ENCODE results near the gene AKT2.

AKT2 gene

DNA sequence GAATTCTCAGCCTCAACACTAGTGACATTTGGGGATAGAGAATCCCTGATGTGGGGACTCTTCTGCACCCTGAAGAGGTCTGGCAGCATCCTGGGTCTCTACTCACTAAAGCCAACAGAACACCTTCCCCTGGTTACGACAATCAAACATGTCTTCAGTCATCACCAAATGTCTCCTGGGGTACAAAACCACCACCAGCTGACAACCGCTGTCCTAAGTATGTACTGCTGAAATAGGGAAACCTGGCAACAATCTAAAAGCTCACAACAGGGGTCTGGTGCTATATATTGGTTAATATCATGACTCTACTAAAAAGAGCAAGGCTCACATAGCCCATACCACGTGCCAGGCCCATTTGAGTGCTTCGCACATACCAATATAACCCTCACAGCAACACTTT lies 13.4 kb downstream of the AKT2 start:
- no peak for DNase-seq

DNA sequence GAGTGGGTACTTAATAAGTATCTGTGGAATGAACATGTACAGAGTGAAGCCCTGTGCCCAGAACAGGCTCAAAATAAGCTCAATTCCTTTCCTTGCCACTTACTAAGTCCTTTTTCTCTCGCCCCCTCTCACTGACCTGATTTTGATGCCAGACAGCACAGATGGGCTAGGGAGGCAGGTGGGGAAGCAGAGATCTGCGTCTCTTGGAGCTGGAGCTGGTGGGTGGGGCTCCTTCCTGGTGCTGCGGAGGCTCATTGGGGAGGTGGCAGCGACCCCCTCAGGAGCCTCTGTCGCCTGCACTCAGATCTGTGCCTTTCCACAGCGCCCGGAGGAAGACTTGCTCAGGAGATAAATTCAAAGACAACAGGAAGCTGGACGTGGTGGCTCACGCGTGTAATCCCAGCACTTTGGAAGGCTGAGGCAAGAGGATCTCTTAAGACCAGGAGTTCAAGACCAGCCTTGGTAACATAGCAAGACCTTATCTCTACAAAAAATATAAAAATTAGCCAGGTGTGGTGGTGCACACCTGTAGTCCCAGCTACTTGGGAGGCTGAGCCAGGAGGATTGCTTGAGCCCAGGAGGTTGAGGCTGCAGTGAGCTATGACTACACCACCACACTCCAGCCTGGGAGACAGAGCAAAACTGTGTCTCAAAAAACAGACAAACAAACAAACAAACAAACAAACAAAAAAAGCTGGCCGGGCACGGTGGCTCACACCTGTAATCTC lies 14.6 kb downstream of the AKT2 start:
- no peak for DNase-seq

DNA sequence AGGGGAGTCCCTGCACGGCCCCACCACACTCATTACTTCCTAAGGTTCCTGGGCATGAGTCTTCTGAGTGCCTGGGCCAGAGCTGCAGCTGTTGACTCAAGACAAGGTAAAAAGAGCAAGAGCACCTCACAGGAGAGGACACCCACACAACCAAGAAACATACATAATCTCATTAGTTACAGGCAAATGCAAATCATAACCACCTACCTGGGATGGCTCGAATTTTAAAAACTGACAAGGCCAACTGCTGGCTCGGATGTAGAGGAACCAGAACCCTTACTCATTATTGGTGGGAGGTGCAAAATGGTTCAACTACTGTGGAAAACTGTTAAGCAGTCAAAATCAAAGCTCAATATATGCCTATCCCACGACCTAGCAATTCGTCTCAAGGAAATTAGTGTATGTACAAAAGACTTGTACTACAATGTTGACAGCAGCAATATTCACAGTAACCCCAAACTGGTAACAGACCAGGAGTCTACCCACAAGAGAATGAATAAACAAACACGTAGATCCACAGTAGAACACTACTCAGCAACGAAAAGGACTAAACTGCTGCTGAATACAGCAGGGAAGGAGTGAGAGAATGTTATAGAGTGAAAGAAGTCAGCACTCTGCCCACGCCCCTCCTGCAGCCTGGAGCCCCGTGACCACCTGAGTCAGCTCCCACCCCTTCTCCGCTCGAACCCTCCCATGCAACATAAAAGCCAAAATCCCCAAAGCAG lies 15.8 kb downstream of the AKT2 start:
- no peak for DNase-seq

DNA sequence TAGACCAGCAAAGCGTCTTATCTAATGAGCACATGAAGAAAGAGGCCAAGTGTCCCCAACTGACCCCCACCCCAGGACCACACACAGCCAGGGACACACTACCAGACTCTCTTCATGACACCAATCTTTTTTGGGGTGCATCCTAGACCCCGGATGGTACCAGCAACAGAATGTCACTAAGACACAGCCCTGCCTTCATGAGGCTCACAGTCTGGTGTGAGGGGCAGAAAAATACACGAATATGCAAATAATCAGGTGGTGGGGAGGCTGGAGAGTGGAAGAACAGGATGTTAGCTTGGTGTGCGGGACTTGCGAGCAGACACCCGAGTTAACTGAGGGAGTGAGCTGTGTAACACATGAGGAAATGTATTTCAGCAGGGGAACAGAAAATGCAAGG lies 17.5 kb downstream of the AKT2 start:
- no peak for DNase-seq

DNA sequence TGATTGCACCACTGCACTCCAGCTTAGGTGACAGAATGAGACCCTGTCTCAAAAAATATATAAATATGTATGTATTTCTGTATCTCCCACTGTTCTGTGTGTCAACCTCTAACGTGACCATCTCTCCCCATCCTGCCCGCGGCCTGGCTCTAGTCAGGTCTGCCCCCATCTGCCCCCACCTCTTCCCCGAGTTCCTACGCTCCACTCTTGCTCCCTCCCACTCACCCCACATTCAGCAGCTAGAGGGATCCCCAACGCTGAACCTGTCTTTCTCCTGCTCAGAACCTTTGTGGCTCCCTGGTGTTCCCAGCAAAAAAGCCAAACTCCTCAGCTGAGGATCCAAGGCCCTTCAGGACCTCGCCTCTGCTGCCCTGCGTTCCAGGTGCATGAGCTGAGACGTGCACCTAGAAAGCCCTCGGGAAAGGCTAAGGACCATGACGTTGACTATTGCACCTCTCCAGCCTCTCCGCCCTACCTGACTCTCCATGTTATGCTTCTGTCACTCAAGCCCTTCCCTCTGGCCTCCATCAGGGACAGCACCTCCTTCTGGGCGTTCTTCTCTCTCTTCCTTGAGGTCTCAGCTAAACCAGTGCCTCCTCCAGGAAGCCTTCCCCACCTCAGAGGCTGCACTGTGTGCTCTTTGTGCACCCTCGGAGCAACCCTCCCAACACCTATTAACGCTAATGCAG lies 18.1 kb downstream of the AKT2 start:
- DNase-seq, result no peak

DNA sequence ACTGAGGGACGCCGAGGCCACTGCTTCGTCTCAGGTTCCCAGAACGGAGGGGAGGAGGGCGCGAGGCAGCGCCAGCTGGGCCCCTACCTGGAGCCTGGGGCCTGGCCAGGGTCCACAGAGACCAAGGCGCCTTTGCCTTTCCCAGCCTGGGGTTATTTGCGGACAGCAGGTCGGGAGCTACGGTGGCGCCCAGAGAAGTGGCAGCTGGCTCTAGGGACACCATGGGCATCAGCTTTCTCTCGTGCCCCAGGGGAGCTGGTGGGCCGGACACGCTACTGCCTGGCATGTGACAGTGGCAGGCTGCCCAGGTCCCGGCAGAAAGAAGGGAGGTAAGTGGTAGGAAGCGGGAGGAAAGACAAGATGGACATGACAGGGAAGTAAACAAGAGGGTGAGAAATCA lies 19.0 kb downstream of the AKT2 start:
- no peak for DNase-seq

DNA sequence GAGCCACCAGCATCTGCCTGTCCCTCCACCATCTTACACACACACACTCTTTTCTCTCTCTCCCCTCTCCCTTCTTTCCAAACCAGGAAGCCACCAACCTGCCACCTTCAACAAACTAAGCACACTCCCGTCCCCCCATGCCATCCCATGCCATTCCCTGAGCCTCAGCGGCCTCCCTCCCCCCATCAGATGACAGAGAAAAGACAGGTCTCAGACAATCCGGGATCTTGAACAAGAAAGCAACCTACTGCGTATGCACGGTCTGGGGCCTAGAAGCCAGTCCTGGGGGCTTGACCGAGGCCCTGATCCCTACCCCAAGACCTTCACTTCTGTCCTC lies 19.4 kb downstream of the AKT2 start:
- DNase-seq, result no peak

DNA sequence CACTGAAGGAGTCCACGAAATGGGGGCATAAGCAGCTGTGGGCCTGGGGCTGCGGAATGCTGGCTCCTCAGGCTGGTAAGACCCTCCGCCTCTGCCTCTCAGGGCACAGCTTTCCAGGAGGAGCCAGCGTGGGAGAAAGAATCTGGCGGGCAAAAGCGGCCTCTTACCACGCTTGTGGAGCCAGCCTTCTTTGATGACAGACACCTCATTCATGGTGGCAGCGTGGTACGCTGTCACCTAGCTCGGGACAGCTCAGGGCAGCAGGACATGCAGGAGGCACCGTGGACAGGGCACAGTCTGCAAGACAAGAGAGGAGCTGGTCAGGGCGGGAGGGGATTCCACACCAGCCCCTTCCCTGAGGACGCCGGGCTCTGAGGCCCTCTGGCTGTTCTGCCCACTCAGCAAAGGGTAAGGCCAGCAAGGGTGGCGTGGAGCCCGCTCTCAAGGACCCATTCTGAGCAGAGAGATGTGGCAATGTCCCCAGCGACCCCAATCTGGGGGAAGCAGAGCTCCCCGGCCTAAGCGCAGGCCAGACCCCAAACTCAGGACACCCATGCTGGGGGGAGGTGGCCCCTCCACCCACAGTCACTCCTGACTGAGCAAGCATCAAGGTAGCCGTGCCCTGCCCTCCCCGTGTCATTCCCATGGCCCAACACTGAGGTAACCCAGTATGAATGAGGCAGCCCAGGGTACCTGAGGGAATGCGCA lies 19.9 kb downstream of the AKT2 start:
- no peak for DNase-seq

DNA sequence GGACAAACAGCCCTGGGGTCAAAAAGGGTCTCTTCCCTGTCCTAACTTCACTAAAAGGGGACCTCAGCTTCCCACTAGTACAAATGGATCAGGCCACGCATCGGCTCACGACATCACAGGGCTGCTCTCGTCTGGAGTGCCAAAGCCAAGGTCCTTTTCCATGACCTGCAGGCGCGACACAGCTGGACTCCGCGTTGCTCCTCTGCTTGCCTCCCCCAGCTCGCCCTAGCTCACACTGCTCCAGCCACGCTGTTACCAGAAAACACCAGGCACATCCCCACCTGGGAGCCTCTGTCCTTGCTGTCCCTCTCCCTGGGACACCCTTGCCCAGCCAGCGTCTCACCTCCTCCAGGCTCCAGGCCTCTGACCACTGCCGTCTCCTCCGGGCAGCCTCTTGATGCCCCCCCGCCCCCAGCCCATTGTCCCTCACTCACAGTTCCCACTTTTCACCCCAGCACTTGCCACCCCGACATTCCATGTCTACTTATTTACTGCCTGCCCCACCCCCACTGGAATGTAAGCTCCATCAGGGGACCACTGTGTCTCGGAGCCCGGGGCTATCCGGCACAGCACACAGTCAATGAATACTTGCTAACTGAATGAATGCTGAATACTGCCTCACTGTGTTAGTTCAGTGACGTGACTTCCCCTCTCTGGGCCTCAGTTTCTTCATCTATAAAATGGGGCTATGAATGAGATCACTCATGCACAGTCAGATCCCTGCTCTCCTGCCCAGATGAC lies 20.7 kb downstream of the AKT2 start:
- DNase-seq, result no peak

DNA sequence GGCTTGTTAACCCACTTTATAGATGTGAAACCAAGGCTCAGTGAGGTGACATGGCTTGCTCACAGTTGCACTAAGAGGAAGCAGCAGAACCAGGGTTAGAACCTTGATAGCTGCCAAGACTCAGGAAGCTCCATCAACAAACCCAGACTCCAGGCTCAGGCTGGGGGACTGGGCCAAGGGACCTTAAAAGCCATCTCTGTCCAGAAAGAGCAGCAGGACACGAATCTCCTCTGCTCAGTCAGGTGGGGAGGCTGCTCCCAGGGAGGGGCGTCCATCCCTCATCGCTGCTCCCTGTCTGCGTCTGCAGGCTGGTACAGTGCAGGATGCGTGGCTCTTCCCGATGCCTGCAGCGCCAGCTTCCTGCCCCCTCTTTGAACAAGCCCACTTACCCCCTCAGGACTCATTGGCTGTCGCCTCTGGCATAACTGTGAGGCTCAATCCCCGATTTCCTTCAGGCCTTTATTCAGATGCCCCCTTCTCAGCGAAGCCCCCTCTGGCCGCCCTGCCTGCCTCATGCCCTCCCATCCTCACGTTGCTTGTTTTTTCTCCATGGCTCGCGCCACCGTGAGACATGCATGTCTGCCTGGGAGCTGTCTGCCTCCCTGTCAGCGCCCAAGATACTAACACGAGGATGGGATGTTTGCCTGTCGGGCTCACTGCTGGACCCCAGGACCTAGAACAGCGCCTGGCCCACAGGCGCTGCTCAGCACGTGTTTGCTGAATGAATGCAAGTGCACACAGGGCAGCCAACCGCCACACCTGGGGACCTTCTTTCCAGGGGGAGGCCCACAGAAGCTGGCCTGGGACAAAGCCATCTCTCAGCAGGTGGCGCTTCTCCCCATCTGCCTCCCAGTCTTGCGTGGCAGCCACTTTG lies 21.5 kb downstream of the AKT2 start:
- no peak for DNase-seq

DNA sequence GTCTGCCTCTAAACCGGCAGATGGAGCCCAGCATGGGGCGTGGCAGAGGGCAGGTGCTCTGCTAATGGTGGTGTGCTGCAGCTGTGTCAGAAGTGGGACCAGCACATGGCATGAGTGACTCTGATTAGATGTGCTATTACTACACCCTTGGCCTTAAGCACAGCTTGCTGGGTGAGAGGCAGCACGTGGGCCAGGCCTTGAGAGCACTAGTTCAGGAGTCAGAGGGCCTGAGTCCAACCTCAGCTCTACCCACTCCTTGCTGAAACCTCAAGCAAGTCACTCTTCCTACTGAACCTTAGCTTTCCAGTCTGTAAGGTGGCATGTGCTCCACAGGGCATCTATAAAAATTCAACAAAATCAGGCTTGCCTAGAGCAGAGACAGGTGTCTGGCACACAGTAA lies 22.7 kb downstream of the AKT2 start:
- no peak for DNase-seq

DNA sequence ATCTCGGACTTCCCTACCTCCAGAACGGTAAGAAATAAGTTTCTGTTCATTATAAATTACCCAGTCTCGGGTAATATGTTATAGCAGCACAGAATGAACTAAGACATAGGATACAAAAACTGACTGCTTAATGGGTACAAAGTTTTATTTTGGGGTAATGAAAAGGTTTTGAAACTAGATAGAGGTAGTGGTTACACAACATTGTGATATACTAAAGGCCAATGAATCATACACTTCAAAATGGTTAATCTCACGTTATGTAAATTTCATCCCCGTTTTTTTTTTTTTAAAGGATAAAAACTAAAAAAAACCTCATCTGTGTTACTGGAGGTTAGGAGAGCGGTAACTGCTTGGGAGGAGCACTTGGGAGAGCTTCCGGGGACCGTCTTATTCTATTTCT lies 23.5 kb downstream of the AKT2 start:
- DNase-seq, result no peak

DNA sequence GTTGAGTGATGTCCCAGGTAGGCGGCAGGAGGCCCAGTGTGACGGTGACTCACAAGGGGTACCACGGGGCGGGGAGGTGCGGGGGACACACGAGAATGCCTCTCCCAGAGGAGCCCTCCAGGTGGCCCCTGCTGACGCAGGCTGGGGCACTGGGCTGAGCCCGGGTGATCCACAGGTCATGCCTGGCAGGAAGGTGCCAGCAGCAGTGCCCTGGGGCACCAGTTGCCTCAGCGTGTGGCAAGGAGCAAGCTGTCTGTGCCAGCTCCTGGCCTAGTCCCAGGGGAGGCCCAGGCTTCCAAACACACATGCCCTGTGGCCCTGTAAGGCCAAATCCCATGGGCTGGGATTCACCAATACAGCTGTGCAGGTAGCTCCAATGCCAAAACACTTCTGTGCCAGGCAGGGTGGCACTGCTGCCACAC lies 28.0 kb downstream of the AKT2 start:
- DNase-seq, result no peak

DNA sequence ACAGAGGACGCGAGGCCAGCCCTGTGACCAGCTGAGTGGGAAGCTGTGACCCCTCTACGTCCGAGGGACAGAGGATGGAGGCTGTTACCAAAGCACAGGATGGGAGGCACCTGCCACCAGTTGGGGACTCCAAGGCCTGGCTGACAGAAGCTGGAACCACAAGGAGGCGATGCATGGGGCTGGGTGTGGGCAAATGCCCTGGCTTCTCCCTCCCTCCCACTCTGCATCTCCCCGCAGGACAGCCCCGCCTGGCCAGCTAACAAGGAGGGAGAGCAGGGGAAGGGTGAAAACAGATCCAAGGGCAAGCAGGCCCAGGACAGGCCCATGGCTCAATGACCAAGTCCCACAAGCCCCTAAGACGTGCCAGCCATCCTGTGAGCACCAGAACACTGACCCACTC lies 28.6 kb downstream of the AKT2 start:
- no peak for DNase-seq

DNA sequence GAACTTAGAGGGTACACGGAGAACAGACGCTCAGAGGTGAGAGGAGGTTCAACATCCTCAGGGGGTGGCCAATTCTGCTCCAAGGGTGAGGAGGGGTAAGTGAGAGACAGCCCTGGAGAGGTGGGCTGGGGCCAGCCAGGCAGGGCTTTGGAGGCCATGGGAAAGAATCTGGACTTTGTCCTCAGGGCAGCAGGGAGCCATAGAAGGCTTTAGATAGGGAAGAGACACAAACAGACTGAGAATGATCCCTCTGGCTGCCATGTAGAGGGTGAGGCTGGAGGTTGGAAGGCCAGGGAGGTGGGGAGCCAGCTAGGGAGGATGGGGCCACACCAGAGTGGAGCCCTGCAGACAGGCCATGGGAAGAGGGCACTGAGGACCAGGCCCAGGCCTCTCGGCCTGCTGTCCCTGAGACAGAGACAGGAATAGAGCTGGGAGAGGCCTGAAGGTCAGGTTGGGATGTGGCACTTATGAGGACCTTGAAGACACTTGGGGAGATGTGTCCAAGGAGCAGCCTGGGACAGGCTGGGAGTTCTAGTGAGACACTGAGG lies 29.5 kb downstream of the AKT2 start:
- no peak for DNase-seq

DNA sequence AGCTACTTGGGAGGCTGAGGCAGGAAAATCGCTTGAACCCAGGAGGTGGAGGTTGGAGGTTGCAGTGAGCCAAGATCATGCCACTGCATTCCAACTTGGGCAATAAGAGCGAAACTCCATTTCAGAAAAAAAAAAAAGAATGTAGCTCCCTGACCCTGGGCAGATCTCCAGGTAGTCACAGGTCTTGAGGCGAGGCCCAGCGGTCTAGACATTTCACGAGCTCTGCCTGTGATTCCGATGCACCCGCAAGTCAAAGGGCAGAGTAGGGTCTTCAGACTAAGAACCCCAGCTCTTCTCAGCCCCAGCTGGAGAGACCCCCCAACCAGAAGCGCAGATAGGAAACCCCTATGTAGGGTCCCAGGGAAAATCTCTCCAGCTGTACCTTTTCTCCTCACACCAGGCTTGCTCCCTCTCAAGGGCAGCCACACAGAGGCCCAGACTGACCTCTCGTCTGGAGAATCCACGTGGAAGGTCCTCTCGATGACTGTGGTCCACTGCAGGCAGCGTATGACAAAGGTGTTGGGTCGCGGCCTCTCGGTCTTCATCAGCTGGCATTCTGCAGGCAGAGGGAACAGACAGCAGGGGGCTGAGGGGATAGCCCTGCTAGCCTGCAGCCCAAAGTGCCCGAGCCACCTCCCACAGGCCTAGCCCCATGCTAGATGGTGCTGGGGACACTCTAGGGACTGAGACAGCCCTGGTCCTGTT lies 30.3 kb downstream of the AKT2 start:
- DNase-seq, result no peak

DNA sequence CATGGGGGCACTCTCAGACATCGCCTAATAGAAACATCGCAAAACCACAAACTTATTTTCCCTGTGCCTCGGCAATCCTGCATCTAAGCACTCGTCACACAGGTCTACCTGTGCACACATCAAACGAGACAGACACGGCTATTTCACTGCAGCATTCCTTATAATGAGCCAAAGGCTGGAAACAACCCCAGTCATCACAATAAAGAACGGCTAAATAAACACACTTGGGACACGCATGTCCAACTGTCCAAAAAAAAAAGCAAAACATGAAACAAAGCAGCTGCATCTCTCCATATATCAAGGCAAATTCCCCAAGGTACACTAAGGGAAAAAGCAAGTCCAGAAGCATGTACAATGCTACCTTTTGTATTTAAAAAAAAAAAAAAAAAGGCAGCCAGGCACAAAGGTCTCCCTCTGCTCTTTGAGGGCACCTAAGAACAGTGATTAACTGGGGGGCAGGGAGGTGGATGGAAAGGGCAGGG lies 31.5 kb downstream of the AKT2 start:
- DNase-seq, result no peak

DNA sequence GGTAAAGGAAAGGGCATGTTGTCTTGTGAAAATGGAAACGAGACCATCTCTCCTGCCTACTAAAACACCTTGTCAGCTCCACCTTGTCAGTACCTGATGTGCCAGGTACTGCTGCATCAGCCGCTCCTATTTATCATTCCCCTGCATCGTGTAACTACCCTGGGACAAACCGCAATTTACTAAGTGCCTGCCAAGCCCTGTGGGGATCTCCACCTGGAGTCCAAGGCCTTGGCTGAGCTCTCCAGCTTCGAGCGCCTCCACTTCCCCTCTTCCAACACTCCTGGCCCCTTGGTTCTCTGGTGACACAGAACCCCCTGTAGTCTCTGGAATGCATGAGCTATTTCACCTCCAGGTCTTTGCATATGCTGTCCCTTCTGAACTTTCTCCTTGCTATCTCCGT lies 32.8 kb downstream of the AKT2 start:
- DNase-seq, result no peak

DNA sequence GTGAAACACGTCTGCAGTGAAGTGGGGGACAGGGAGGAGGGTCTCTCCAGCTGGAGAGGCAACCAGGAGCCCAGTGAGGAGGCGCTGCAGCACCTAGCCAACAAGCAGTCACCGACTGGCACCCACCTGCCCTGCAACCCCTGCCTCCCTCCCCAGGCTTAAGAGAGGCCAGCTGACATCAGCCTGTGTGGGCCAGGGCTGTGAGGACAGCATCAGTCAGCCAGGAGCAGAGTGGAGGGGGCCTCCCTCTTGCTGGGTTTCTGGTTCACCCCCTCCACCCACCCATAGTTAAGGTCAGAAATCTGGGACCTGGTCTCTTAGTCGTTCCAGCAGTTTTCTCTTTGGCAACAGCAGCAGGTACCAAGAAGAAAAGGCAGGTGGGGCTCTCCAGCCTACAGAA lies 33.2 kb downstream of the AKT2 start:
- DNase-seq, result no peak

DNA sequence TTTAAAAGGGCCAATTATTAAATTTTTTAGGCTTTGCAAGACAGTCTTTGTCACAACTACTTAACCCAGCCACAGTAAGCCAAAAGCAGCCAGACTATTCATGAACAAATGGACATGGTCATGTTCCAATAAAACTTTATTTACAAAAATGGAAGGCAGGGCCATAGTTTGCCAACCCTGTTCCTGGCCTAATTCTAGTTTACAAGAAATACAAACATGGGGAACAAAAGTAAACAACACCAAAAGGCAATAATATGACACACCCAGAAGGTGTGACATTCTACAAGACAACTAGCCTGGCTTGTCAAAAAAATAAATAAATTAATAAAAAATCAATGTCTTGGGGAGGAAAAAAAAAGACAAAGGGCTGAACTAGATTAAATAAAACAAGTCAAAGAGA lies 33.9 kb downstream of the AKT2 start:
- no peak for DNase-seq

DNA sequence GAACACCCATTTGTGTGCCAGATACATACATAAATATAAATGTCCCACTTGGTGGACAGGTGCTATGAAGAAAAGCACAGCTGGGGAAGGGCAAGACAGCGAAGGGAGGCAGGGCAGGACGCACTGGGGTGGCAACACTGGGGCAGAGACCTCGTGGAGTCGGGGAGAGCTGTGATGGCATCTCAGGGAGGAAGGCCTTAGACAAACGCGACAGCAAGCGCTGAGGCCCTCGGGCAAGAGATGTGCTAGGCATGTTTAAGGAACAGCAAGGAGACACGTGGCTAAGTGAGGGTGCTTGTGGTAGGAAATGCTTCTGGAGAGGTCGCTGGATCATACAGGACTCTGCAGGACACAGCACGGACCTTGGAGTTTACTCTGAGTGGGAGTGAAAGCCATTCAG lies 35.4 kb downstream of the AKT2 start:
- no peak for DNase-seq

Data from NCI-H226 (cell line).